GM21529 (cell line): ENCODE measurements around the gene ZNF793.

Experiments used
- ATAC-seq: cut with Tn5 transposase; IDR thresholded peaks from one replicate; pipeline ENCODE4 v1.9.1; 2021; ENCODE audit not compliant: unreplicated experiment

The ZNF793 gene

GRCh38 chr19:37506387-37507166 is at the start of gene ZNF793:
Gene ZNF793, plus strand, starts transcription at chr19:37506939. Its CDS starts 16,501 bp downstream, at chr19:37523440.
- ATAC-seq = peak; percentile 37

DNA sequence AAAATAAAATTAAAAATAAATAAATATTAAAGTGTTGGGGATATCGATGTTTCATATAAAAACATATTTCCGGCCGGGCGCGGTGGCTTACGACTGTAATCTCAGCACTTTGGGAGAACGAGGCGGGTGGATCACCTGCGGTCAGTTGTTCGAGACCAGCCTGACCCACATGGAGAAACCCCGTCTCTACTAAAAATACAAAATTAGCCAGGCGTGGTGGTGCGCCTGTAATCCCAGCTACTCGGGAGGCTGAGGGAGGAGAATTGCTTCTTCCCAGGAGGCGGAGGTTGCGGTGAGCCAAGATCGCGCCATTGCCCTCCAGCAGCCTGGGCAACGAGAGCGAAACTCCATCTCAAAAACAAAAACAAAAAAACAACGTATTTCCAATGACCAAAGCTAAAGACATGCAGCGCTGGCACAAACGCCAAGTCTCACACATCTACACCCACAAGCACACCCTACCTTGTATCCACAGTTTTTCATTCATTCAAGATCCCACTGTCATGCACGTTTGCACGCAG is 40.4 kb upstream of the ZNF793 start:
- ATAC-seq = no peak

GRCh38 chr19:37466798-37467607 is 39.7 kb upstream of the ZNF793 start, which contains the start of gene ZNF569:
Gene ZNF569, minus strand, starts transcription at chr19:37467444. Its CDS starts 22,523 bp downstream, at chr19:37444921.
- peak; percentile 61 for ATAC-seq

DNA sequence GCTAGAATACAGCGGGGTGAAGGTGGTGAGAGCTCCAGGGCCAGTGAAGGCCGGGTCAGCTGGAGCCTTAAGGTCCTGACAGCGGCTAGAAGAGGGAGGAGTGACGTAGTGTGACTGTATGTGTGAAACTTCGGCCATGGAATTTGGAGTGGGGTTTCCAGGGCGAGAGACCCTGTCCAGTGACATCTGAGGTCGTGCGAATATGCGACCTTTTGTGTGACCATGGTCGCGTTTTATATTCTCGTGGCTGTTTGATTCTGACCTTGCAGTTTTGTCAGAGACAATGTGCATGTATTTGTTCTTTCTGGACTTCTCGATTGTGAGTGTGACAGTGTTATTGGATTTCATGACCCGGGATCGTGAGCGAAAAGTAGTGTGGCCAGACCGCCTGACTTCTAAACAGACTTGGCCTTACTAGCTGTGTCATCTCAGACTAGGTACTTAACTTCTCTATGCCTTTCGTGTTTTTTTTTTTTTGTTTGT is 39.1 kb upstream of the ZNF793 start:
- ATAC-seq = no peak

DNA sequence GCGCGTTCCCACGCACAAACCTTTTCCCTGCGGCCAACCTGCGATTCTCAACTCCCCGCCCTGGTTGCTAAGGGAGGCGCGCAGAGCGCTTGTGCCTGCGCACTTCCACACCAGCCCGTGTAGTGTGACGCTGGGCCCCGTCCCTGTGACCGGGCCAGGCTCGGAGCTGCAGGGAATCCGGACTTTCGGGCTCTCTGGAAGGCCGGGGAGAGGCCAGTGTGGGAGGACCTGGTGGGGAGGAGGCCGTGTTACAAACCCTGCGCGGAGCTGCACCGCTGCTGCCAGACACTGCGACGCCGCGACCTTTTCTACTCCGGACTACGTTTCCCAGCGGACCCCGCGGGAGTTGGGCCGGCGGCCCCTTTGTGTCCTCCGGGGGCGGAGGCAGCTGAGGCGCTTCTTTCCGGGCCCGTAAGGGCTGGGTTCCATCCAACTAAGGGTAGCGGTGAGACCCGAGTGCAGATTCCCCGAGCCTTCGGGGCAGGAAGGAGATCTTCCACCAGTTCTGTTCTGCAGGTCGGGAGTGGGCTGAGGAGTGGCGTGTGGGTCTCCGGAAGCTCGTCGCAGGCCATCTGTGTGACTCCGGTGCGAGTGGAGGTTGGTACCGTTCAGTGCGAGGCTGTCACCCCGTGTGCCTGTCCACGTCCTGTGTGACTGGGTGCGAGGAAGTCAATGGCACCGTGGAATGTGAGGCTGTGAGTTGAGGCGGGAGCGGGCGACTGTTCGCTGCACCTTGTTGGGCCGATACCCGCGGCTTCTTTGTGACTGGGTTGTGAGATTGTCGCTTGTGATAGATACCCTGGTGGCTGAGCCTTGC is 37.6 kb upstream of the ZNF793 start, which contains the start of gene ZNF570:
Gene ZNF570, plus strand, starts transcription at position 396 of the 817 bp plus-strand sequence. CDS start 999 bp downstream, outside the sequence.
- peak; percentile 60 for ATAC-seq

GRCh38 chr19:37470216-37470615 is 36.5 kb upstream of the ZNF793 start:
- ATAC-seq = no peak

DNA sequence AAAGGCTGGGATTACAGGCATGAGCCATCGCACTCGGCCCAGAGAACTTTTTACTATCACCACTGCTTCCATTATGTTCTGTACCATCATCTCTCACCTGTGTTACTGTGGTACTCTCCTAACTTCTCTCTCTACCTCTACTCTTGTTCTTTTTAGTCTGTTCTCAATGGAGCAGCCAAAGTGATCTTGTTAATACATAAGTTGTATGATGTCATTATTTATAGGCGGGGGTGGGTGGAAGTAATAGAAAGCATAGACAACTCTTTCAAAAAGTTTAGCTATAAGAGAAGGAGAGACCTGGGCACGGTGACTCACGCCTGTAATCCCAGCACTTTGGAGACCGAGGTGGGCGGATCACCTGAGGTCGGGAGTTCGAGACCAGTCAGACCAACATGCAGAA is 34.6 kb upstream of the ZNF793 start:
- no peak for ATAC-seq

DNA sequence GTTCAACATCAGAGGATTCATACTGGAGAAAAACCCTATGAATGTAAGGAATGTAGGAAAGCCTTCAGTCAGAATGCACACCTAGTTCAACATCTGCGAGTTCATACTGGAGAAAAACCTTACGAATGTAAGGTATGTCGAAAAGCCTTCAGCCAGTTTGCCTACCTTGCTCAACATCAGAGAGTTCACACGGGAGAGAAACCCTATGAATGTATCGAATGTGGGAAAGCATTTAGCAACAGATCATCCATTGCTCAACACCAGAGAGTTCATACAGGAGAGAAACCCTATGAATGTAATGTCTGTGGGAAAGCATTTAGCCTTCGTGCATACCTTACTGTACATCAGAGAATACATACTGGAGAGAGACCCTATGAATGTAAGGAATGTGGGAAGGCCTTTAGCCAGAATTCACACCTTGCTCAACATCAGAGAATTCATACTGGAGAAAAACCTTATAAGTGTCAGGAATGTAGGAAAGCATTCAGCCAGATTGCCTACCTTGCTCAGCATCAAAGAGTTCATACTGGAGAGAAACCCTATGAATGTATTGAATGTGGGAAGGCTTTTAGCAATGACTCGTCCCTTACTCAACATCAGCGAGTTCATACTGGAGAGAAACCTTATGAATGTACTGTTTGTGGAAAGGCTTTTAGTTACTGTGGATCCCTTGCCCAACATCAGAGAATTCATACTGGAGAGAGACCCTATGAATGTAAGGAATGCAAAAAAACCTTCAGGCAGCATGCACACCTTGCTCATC is 22.2 kb upstream of the ZNF793 start:
- ATAC-seq = no peak

DNA sequence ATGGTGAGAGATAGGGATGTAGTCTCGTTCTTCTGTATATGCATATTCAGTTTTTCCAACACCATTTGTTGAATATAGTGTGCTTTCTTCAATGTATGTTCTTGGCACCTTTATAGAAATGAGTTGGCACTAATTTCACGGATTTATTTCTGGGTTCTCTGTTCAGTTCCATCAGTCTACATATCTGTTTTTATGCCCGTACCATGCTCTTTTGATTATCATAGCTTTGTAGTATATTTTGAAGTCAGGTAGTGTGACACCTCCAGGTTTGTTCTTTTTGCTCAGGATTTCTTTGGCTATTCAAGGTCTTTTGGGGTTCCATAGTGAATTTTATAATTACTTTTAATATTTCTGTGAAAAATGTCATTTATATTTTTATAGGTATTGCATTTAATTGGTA is 14.5 kb upstream of the ZNF793 start:
- ATAC-seq = no peak

GRCh38 chr19:37505958-37506386 is 767 bp upstream of the ZNF793 start:
- peak; percentile 48 for ATAC-seq

- no peak for ATAC-seq
These were observed 377 bp downstream of the ZNF793 start for GRCh38 chr19:37507167-37507464.

- ATAC-seq = no peak
These were observed 4.4 kb downstream of the ZNF793 start for GRCh38 chr19:37511186-37511585.

GRCh38 chr19:37511821-37512220 is 5.1 kb downstream of the ZNF793 start:
- ATAC-seq = no peak

- ATAC-seq = no peak
These were observed 6.7 kb downstream of the ZNF793 start for GRCh38 chr19:37513397-37513796.

DNA sequence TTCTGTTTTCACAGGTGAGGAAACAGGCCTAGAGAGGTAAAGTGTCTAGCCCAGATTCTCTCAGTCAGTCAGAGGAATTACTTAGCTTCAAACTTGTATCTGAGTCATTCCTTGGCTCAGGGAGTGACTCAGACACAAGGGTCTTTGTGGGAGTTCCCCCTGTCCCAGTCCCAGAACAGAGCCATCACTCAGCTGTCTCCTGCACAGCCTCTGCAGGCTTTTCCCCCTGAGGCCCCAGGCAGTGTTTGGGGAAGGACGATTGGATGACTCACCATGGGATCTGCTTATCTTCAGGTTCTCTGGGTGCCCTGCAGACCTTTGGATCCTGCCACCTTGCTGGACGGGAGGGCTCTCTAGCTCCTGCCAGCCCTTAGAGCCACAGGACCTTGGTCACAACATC is 13.2 kb downstream of the ZNF793 start:
- ATAC-seq = no peak

DNA sequence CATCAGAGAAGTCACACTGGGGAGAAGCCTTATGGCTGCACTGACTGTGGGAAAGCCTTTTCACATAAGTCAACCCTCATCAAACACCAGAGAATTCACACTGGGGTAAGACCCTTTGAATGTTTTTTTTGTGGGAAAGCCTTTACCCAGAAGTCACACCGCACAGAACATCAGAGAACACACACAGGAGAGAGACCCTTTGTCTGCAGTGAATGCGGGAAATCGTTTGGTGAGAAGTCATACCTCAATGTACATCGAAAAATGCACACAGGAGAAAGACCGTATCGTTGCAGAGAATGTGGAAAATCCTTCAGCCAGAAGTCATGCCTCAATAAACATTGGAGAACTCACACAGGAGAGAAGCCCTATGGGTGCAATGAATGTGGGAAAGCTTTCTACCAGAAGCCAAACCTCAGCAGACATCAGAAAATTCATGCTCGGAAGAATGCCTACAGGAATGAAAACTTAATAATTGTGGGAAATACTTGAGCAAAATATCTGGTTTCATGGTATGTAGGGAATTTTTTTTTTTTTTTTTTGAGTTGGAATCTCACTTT is 30.7 kb downstream of the ZNF793 start:
- ATAC-seq = no peak

GRCh38 chr19:37551129-37551993 is 44.6 kb downstream of the ZNF793 start:
- no peak for ATAC-seq

GRCh38 chr19:37563518-37563917 is 56.8 kb downstream of the ZNF793 start:
- no peak for ATAC-seq
